SU-DHL-6 (cell line): ENCODE measurements around the gene PNPLA7.

Experiments
- H2AFZ ChIP-seq: fragments of 200-600 bp; sonication (generic); 2 replicates; pipeline ENCODE4 v1.6.1; 2014; ENCODE audit warnings: low read depth, mild to moderate bottlenecking, moderate library complexity, mixed read lengths, antibody characterized with exemption, low read length; ENCODE audit not compliant: severe bottlenecking
- H3F3A ChIP-seq: fragments of 200-600 bp; shearing (Covaris generic); 2 replicates; pipeline ENCODE4 v1.6.0; 2016; ENCODE audit warnings: antibody characterized with exemption, mild to moderate bottlenecking; ENCODE audit not compliant: insufficient read depth
- H3K27ac ChIP-seq: fragments of 200-600 bp; sonication (generic); 2 replicates; pipeline ENCODE4 v1.5.1; 2016; ENCODE audit warnings: low read depth, mild to moderate bottlenecking, low read length, moderate library complexity, mixed read lengths
- H3K27me3 ChIP-seq: fragments of 200-600 bp; sonication (generic), shearing (Covaris generic); 2 replicates; pipeline ENCODE4 v1.6.0; 2014; ENCODE audit warnings: mild to moderate bottlenecking, low read length
- H3K36me3 ChIP-seq: fragments of 200-600 bp; sonication (generic); 2 replicates; pipeline ENCODE4 v1.6.1; 2014; ENCODE audit warnings: mild to moderate bottlenecking, low read length, mixed read lengths
- H3K4me2 ChIP-seq: fragments of 300-600, 200-600 bp; shearing (Covaris generic), sonication (generic); 2 replicates; pipeline ENCODE4 v1.6.0; 2014; ENCODE audit warnings: low read length, low read depth, mild to moderate bottlenecking; ENCODE audit not compliant: poor library complexity, severe bottlenecking
- H3K4me3 ChIP-seq: fragments of 200-600 bp; sonication (generic); 2 replicates; pipeline ENCODE4 v1.5.1; 2014; ENCODE audit warnings: antibody characterized with exemption, low read length, mild to moderate bottlenecking, mixed read lengths; ENCODE audit not compliant: insufficient read depth, poor library complexity, severe bottlenecking
- H3K79me2 ChIP-seq: fragments of 200-600 bp; sonication (generic); 2 replicates; pipeline ENCODE4 v1.6.1; 2014; ENCODE audit warnings: mild to moderate bottlenecking, low read length, moderate library complexity; ENCODE audit not compliant: insufficient read depth
- H3K9ac ChIP-seq: fragments of 200-600 bp; sonication (generic); 2 replicates; pipeline ENCODE4 v1.7.0; 2014; ENCODE audit warnings: mild to moderate bottlenecking, low read length
- H3K9me2 ChIP-seq: fragments of 200-600 bp; sonication (generic); replicated peaks from 2 replicates; pipeline ENCODE4 v1.6.1; 2014; ENCODE audit warnings: low read length; ENCODE audit not compliant: insufficient read depth
- H3K9me3 ChIP-seq: fragments of 200-600 bp; sonication (generic); 2 replicates; pipeline ENCODE4 v1.6.1; 2014; ENCODE audit warnings: low read length, mixed read lengths; ENCODE audit not compliant: insufficient read depth
- H4K20me1 ChIP-seq: fragments of 200-600 bp; sonication (generic); 2 replicates; pipeline ENCODE4 v1.6.1; 2014; ENCODE audit warnings: low read depth, mild to moderate bottlenecking, antibody characterized with exemption, low read length, moderate library complexity, mixed read lengths
- CTCF ChIP-seq: fragments of 200-600 bp; sonication (generic); IDR thresholded peaks from one replicate; pipeline ENCODE4 v1.5.1; 2017; ENCODE audit warnings: antibody characterized with exemption, mild to moderate bottlenecking, low read length, moderate library complexity; ENCODE audit not compliant: insufficient read depth, poor library complexity, severe bottlenecking
- EZH2phosphoT487 ChIP-seq: fragments of 200-600 bp; sonication (generic), shearing (Covaris generic); conservative IDR thresholded peaks from 2 replicates; pipeline ENCODE4 v1.6.1; 2018; ENCODE audit warnings: mild to moderate bottlenecking, antibody characterized with exemption, low read length, moderate library complexity, mixed read lengths

The PNPLA7 gene

DNA sequence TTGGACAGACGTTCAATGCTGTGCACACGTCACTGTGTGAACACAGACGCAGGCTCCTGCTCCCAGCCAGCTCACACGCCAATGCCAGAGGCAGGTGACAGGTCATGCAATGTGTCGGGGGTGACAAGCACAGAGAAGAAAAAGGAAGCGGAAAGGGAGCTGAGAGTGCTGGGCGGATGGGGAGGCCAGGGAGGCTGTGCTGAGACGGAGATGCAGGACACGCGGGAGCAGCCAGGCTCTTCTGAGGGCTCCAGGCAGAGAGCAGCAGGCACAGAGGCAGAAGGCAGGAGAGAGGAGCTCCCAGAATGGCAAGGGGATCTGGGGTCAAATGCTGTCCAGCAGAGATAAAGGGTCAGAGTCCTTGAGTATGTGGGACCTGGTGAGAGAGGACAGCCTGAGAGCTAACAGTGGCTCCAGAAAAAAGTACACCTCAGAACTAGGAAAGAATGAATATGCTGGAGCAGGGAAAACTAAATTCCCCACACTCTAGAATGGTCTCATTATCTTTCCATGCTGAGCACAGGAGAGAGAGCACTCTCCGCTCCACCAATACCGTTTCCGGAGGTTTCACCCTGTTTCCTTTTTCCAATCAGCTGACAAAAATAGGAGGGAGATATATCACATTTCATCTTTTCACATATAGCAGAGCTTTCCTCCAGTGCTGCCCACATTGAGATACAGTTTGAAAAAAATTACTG, 58.3 kb downstream of the PNPLA7 start:
- no peak overlapping the region for H3K4me3 ChIP-seq
- H2AFZ ChIP-seq = no peak overlapping the region
- H3K9ac ChIP-seq = no peak overlapping the region
- no peaks in the 10 kb centered on the region for H3K79me2 ChIP-seq
- TF ChIP-seq CTCF = no peak
- no peak for TF ChIP-seq EZH2phosphoT487
- H3K27ac ChIP-seq = no peak overlapping the region
- H3K9me2 ChIP-seq = no peaks in the 10 kb centered on the region
- no peaks in the 10 kb centered on the region for H4K20me1 ChIP-seq
- no peaks in the 10 kb centered on the region for H3F3A ChIP-seq
- H3K27me3 ChIP-seq = no peaks in the 10 kb centered on the region
- no peaks in the 10 kb centered on the region for H3K9me3 ChIP-seq
- no peak overlapping the region for H3K4me2 ChIP-seq
- no peaks in the 10 kb centered on the region for H3K36me3 ChIP-seq

- TF ChIP-seq EZH2phosphoT487 (no peak), CTCF (no peak)
- no peak overlapping the region for H3K9ac ChIP-seq
- H3K79me2 ChIP-seq = no peaks in the 10 kb centered on the region
- no peaks in the 10 kb centered on the region for H3K27me3 ChIP-seq
- no peaks in the 10 kb centered on the region for H3F3A ChIP-seq
- no peaks in the 10 kb centered on the region for H4K20me1 ChIP-seq
- H3K36me3 ChIP-seq = no peaks in the 10 kb centered on the region
- no peak overlapping the region for H3K27ac ChIP-seq
- H2AFZ ChIP-seq = no peak overlapping the region
- H3K9me3 ChIP-seq = no peaks in the 10 kb centered on the region
- no peak overlapping the region for H3K4me3 ChIP-seq
- no peaks in the 10 kb centered on the region for H3K9me2 ChIP-seq
- no peak overlapping the region for H3K4me2 ChIP-seq
Measured at GRCh38 chr9:137490532-137491186, 59.5 kb downstream of the PNPLA7 start.

DNA sequence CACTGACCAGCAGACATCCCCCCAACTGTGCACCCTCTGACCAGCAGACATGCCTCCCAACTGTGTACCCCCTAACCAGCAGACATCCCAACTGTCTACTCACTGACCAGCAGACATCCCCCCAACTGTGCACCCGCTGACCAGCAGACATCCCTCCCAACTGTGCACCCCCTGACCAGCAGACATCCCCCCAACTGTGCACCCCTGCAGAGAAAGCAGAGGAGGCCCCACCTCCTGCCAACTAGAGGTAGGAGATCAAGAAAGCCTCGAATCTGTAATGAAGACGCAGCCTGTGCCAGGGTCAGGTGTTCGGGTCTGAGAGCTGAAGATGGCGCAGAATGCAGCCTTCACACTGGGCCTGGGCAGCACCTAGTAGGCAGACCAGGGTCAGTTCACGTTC, 61.3 kb downstream of the PNPLA7 start:
- Histone ChIP-seq H3K9me3 (no peaks in the 10 kb centered on the region), H3K27me3 (no peaks in the 10 kb centered on the region), H3K9me2 (no peaks in the 10 kb centered on the region), H3K9ac (no peak overlapping the region), H2AFZ (no peak overlapping the region), H4K20me1 (no peaks in the 10 kb centered on the region), H3K79me2 (no peaks in the 10 kb centered on the region), H3K27ac (no peak overlapping the region), H3K4me2 (no peak overlapping the region), H3K36me3 (no peaks in the 10 kb centered on the region), H3F3A (no peaks in the 10 kb centered on the region), H3K4me3 (no peak overlapping the region)
- no peak for TF ChIP-seq EZH2phosphoT487
- TF ChIP-seq CTCF = no peak
